ENCODE results near the gene KCTD14.
A peak's percentile ranks its signal among the peaks of the same experiment; 100 is the strongest.
"Not testable (repeated sequence)": the region's sequence is repeated elsewhere in the genome, so short reads cannot be mapped to it uniquely, and the experiment has no call there.

Gene KCTD14

DNA sequence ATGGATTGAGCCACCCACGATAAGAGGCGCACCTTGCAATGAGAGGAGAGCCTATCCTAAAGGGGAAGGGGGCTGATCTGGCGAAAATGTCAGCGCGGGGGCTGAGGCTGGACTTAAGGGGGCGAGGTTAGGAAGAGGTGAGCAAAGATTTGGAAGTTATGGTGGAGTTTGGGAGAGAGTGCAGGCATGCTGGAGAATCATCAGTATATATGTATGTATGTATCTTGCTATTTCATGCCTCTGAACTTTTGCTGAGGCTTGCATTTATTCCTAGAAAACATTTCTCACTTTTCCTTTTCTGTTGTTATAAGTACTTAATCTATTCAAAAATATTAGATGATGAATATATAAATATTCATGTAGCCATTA is 23.4 kb upstream of the KCTD14 start:
- no peak for DNase-seq (ENCODE audit: low read depth)

DNA sequence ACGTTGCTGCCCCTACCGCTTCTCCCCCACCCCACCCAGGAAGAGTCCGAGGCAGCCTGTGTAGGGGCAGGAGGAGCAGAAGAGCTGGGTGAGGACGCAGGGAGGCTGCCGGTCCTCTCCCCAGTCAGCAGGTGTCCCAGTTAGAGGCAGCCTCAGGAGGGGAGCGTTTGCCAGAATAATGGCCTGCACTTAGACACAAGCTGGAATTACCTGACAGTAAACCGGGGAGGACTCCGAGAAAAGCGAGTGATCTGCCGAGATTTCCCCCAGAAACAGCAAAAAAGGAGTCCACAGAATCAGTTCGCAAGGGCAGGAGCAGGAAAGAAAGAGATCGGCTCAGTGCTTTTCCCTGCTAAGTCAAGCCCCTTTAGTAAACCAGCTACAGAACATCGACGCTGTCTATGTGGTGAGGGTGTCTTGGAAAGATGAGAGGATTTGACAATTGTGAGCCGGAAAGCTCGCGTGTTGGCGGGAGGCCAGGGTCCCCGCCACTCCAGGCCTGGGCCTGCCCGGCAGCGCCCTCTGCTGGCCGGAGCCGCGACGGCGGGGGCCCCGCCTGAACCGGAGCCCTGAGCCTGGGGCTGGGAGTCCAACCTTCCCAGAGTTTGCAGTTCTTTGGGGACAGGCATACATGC is 22.9 kb upstream of the KCTD14 start:
- DNase-seq (ENCODE audit: low read depth): peak; percentile 44

DNA sequence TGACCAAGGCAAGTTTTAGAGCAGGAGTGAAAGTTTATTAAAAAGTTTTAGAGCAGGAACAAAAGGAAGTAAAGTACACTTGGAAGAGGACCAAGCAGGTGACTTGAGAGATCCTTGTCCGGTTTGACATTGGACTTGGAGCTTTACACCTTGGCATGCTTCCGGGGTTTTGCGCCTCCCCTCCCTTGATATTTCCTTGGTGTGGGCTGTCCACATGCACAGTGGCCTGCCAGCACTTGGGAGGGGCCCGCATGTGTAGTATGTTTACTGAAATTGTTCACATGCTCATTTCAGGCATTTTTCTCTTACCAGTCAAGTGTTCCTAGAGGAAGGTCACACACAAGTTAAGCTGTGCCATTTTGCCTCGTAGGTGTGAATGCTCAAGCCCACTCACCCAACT is 21.6 kb upstream of the KCTD14 start:
- DNase-seq (ENCODE audit: low read depth): no peak

DNA sequence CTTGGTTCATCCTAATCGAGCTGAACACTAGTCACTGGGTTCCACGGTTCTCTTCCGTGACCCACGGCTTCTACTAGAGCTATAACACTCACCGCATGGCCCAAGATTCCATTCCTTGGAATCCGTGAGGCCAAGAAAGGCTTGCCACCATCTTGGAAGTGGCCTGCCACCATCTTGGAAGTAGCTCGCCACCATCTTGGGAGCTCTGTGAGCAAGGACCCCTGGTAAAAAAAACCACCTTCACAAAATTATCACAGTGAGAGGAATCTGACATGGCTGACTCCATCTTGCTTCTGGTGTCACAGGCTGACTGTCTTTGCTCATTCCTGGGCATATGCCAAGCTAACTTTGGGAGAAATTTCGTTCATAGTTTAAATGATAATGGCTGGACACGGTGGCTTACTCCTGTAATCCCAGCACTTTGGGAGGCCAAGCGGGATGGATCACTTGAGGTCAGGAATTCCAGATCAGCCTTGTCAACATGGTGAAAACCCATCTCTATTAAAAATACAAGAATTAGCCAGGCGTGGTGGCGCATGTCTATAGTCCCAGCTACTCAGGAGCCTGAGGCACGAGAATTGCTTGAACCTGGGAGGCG is 18.9 kb upstream of the KCTD14 start:
- DNase-seq (ENCODE audit: low read depth): no peak

DNA sequence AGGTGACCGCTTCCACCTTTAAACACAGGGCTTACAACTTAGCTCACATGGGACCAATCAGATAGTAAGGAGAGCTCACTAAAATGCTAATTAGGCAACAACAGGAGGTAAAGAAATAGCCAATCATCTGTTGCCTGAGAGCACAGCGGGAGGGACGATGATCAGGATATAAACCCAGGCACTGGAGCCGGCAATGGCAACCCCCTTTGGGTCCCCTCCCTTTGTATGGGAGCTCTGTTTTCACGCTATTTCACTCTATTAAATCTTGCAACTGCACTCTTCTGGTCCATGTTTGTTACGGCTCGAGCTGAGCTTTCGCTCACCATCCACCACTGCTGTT is 18.3 kb upstream of the KCTD14 start:
- DNase-seq (ENCODE audit: low read depth): not testable (repeated sequence)

DNA sequence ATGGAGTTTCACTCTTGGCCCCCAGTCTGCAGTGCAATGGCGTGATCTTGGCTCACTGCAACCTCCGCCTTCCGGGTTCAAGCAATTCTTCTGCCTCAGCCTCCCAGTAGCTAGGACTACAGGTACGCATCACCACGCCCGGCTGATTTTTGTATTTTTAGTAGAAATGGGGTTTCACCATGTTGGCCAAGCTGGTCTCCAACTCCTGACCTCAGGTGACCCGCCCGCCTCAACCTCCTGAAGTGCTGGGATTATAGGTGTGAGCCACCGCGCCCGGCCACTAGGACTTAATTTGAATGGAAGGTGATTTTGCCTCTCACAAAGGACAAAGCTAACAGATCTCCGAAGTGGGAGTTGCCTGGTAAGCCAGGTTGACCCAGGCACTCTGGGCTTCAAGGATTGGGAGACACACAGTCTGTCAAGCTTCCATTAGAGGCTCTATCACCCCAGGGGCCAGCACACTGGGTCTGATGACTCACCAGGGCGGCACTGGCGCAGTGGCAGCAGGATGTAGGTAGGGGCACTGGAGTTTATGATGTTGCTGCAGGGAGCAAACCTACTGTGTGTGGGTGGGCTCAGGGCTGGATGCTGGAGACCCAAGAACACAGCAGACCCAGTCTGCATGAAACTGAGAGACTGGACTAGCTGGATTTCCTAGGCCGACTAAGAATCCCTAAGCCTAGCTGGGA is 17.8 kb upstream of the KCTD14 start:
- no peak for DNase-seq (ENCODE audit: low read depth)

DNA sequence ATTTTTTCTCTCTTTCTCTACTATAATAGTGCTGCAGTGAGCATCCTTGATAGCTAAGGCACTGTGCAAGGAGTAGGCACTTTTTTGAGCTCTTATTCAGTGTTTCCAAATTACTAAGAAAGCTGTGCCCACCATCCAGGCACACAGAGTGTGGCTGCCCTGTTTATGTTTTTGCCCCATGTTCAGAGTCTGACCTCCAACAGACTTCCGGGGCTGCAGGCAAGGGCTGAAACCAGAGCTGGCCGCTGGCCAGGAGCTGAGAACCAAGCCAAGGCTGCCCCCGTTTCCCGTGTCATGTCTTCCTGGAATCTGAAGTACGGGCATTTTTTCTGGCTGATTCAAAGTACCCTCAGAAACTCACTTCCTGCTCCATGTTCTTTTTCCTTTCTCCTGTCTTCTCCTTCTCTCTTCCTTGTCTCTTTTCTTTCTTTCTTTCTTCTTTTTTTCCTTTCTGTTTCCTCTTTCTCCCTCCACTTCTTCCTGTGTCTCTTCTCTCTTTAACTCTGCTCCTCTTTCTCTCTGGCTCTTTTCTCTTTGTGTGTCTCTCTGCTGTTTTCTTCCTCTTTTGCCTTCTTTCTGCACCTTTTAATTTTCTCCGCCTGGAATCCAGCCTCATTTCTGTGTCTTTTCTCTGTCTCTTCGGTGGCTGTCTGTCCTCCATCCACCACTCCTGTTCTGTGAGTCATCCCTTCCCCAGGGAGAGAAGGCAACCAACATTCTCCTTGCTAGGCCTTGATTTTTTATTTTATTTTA is 17.0 kb upstream of the KCTD14 start:
- DNase-seq (ENCODE audit: low read depth): peak; percentile 84

DNA sequence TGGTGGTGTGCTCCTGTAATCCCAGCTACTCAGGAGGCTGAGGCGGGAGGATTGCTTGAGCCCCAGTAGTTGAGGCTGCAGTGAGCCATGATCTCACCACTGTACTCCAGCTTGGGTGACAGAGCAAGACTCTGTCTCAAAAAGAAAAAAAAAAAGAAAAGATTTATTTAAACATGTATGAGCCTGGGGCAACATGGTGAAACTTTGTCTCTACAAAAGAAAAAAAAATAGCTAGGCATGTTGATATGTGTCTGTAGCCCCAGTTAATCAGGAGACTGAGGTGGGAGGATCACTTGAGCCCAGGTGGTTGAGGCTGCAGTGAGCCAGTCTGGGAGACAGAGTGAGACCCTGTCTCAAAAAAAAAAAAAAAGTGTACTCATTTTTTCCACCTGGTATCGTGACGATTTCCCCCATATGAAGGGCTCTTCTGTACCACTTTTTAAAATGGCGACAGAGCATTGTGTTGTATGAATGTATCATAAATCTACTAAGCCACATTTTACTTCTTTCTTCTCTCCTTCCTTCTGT is 16.4 kb upstream of the KCTD14 start:
- DNase-seq (ENCODE audit: low read depth): no peak

DNA sequence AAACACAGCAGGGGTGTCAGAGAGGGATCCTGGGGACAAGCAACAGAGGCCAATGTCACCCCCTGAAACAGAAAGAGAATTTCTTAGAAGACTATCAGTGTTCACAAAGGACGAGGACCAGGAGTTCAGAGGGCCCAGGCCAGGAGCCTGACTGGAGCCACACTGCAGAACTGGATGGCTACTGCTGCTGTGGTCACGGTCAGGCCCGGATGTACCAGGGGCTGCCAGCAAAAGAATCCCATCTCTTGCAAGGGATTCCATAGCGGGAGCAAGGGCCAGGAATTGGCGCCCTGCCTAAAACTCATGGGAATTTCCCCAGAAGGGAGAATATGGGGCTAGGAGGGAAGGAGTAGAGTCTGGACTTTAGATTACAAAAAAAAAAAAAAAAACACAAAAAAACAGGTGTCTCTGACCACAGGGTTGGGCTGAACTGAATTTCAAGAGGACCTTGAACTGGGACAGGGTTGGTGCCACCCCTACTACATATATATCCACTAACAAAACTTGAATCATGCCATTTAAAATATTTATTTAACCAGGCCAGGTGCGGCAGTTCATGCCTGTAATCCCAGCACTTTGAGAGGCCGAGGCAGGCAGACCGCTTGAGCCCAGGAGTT is 15.7 kb upstream of the KCTD14 start:
- no peak for DNase-seq (ENCODE audit: low read depth)

DNA sequence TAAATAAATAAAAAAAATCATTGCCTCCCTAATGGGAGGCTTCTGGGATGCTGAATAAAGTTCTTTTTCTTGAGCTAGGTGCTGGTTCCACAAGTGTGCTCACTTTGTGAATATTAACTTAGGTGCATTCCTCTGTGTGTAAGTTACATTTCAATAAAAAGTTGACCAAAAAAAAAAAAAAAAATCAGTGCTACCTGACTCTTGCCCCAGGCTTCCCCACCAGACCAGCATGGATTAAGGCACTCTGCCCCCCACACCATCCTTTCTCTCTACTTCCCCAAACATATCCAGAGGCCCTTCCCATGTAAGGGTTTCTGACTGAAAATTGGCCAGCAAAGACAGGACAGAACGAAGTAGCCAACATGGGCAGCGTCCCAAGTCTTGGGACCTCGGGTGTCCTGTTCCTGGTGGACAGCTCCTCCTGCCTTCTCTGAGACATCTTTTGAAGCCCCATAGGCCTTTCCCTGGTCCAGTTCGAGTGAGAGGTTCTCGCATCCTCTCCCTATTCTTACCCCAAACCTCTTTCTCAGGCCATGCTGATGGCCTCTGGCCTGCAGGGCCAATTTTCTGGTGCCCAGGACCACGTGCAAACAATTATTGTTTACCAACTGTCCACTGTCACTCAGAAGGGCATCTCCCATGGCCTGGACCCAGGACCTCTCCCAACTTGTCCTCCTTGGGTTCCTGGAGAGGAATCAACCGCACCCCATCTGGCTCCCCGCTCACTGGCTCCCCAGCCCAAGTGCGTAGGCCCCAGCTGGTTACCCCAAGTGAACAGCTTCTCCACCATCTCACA is 14.9 kb upstream of the KCTD14 start:
- no peak for DNase-seq (ENCODE audit: low read depth)

DNA sequence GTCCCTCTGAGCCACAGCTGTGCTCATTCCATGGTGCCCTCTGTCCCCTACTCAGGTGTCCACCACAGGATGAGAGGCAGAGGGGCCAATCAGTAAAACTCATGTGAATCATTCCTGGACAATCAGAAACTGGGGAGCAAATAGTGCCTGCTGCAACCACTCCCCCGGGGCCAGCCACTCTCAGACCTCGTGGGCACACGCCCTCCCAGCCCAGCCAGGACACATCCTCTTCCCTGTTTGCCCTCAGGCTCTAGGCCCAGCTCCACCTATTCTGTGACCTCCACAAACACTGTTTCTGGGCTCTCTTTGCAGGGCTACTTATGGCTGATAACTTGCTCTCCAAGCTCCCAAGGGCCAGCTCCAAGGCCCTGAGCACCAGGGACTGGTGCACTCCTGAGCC is 14.0 kb upstream of the KCTD14 start:
- no peak for DNase-seq (ENCODE audit: low read depth)

DNA sequence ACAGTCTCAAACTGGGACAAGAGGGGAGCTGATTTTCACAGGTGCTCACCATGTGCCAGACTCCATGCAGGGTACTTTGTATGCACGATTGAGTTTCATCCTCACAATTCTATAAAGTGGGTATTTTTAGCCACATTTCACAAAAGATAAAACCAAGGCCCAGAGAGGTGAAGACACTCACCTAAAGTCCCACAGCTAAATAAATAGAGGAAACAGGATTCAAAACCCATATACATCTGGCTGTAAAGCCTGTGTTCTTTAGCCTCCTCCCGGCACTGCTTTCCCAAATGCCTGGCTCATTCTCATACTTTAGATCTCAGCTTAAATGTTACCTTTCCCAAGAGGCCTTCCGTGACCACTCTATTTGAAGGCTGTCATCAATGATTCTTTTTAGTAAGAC is 13.2 kb upstream of the KCTD14 start:
- DNase-seq (ENCODE audit: low read depth): no peak

DNA sequence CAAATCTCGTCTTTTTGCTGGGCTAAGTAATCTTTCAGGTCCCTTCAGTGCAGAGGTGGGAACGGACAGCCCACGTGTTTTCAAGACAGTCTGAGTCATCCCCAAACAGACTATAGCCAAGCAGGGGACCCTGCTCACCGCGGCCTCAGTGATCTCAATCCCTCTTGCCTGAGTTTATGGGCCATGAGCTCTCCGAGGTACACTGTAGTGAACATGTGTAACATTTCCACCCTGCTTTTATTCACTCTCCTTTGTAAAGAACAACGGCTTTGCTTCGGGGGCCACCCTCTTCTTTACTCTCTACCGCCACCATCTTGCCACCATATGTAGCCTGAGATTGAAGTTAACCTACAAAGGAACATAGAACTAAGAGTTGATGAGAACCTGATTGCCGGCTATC is 11.5 kb upstream of the KCTD14 start:
- DNase-seq (ENCODE audit: low read depth): no peak

DNA sequence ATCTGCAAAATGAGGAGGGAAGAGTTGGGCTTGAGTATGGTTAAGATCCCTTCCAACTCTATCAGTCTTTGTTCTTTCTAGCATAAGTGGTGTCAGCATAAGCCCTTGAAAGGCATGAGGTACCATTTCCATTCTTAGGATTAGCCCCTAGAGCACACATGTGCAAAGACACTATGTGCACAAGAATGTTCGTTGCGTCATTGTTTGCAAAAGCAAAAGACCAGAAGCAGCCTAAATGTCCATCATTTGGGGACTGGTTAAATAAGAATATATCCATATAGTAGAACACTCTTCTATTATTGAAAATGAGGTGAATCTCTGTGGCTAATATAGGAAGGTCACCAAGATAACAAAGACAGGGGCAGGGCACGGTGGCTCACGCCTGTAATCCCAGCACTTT is 10.0 kb upstream of the KCTD14 start:
- peak; percentile 41 for DNase-seq (ENCODE audit: low read depth)

DNA sequence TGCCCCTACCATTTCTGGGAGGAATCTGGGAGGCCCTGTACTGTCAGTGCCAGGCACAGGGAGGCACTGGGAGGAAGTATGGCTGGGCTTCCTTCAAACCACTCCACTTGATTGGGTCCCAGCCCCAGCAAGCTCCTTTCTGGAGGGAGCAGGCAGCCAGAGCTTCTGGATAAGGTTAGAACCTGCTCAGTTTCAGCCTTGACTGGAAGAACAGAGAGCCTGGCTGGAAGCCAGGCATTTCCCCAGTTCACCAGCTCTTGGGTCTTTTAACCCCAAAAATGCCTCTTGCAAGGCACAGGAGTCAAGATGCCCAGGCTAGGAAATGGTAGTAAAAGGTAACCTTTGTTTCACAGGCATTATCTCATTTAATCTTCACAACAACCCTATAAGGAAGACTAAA is 9.0 kb upstream of the KCTD14 start:
- DNase-seq (ENCODE audit: low read depth): no peak

DNA sequence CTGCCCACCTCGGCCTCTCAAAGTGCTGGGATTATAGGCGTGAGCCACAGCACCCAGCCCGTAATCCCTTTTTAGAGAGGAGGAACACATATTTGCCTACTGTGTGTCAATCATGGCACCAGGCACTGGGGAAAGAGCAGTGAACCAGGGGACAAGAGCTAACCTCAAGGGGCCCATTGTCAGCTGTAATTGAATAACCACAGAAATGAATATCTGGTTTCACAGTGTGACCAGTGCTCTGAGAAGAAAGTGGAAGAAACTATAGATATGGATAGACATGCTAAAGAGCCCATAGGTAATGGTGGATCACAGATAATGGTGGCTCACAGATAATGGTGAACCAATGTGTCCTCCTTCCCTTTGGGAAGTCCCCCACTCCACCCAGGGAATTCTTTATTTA is 8.6 kb upstream of the KCTD14 start:
- DNase-seq (ENCODE audit: low read depth): no peak

DNA sequence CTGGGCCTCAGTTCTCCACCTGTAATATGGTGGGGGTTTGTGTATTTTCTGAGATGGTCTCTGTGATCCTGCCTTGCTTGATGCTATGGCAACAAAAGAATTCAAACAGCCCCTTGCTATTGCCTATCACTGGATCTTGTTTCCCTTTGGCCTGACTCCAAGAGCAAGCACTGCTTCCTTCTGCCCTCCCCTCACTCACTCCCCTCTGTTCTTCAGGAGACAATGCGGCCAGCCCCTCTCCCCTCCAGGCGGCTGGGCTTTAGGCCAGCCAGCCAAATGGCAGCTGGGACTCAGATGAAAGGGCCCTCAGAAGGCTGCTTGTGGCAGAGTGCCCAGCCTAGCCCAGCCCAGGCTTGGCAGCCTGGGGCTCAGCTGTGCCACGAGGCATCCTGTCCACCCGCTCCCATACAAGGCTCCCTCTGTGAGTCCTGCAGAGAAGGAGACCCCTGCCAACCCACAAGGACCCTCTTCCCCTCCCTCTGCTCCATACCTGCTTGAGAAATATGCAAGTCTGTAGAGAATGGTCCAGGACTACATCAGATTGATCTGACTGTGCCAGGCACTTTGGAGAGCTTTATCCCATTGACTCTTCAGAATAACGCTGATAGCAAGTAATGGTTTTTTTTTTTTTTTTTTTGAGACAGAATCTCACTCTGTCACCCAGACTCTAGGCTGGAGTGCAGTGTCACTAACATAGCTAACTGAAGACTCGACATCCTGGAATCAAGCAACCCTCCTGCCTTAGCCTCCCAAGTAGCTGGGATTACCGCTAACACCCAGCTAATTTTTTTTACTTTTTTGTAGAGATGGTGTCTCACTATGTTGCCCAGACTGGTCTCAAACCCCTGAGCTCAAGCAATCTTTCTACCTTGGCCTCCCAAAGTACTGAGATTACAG is 7.6 kb upstream of the KCTD14 start:
- DNase-seq (ENCODE audit: low read depth): peak; percentile 35

DNA sequence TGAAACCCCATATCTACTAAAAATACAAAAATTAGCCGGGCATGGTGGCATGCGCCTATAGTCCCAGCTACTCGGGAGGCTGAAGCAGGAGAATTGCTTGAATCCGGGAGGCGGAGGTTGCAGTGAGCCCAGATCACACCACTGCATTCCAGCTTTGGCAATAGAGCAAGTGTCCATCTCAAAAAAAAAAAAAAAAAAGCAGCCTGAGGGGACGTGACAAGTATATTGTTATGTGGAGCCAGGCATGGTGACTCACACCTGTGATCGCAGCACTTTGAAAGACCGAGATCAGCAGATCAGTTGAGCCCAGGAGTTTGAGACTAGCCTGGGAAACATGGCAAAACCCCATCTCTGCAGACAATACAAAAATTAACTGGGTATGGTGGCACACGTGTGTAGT is 5.3 kb upstream of the KCTD14 start:
- DNase-seq (ENCODE audit: low read depth): not testable (repeated sequence)

DNA sequence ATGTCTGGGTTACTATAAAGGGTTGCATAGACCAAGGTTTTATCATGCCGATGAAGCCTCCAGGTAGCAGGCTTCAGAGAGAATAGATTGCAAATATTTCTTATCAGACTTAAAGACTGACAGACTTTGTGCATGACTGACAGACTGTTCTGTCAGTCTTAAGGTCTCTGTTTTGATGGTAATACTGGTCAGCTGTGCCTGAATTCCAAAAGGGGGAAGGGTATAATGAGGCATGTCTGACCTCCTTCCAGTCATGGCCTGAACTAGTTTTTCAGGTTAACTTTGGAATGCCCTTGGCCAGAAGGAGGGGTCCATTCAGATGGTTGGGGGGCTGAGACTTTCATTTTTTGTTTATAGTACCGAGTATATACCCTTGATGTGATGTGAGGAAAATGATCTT is 4.7 kb upstream of the KCTD14 start:
- no peak for DNase-seq (ENCODE audit: low read depth)

DNA sequence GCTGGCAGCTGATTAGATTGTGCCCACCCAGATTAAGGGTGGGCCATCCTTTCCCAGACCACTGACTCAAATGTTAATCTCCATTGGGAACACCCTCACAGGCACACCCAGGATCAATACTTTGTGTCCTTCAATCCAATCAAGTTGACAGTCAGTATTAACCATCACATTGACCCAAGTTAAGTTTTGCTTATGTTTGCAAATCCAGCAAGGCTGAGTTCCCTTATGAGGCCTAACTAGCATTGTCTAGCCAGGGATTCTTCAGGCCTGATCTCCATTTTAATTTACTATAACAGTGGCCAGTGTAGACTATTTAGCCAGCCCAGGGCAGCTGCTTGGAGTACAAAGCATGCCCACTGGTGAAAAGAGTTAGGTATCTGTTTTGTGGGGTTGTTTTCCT is 2.3 kb upstream of the KCTD14 start:
- DNase-seq (ENCODE audit: low read depth): no peak

DNA sequence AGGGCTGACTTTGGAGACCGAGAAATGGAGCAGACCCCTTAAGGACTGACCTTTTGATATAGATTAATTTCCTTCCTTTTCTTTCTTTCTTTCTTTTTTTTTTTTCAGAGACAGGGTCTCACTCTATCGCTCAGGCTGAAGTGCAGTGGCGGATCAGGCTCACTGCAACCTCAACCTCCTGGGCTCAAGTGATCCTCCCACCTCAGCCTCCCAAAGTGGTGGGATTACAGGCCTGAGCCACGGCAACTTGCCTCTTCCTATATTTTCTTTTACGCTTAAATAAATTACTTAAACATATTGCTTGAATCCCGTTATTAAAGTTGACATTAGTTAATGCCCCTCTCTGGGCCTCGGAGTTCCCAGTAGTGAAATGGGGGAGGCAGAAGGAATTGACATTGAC is 350 bp upstream of the KCTD14 start:
- DNase-seq (ENCODE audit: low read depth): no peak
